Medulla oblongata (tissue), 1 donor: Measurements from ENCODE around the gene HDAC10.

Experiments
- DNase-seq: peaks from one replicate; pipeline ENCODE4 v3.0.0-alpha.2; 2015; ENCODE audit errors: extremely low spot score

The HDAC10 gene

GRCh38 chr22:50270666-50271394 lies 19.8 kb upstream of the HDAC10 start:
- no peak for DNase-seq

GRCh38 chr22:50269970-50270665 lies 19.1 kb upstream of the HDAC10 start, which contains the start of gene MAPK11:
MAPK11 (minus strand) TSS chr22:50270380; CDS start chr22:50270292, 88 bp downstream.
- DNase-seq, result no peak

- no peak for DNase-seq
Observed at GRCh38 chr22:50269573-50269969, 18.5 kb upstream of the HDAC10 start.

- no peak for DNase-seq
Observed at GRCh38 chr22:50268655-50269113, 17.6 kb upstream of the HDAC10 start.

GRCh38 chr22:50267591-50268390 lies 16.7 kb upstream of the HDAC10 start:
- DNase-seq, result no peak

- no peak for DNase-seq
Observed at GRCh38 chr22:50266994-50267393, 15.9 kb upstream of the HDAC10 start.

GRCh38 chr22:50264946-50265669 lies 14.0 kb upstream of the HDAC10 start:
- DNase-seq, result no peak

GRCh38 chr22:50264104-50264745 lies 13.2 kb upstream of the HDAC10 start:
- DNase-seq, result no peak

GRCh38 chr22:50262973-50263617 lies 12.0 kb upstream of the HDAC10 start:
- no peak for DNase-seq

- DNase-seq, result no peak
Observed at GRCh38 chr22:50262460-50262911, 11.4 kb upstream of the HDAC10 start.

GRCh38 chr22:50261615-50262459 lies 10.8 kb upstream of the HDAC10 start, which contains the start of gene MAPK12:
MAPK12 (minus strand) TSS chr22:50261683; CDS start chr22:50261509, 174 bp downstream.
- DNase-seq, result no peak

- no peak for DNase-seq
Observed at GRCh38 chr22:50260801-50261614, 9.9 kb upstream of the HDAC10 start.

GRCh38 chr22:50260434-50260800 lies 9.4 kb upstream of the HDAC10 start:
- no peak for DNase-seq

- DNase-seq, result peak; percentile 57
Observed at GRCh38 chr22:50259302-50259701, 8.2 kb upstream of the HDAC10 start.

GRCh38 chr22:50258361-50259292 lies 7.6 kb upstream of the HDAC10 start:
- no peak for DNase-seq

- no peak for DNase-seq
Observed at GRCh38 chr22:50257451-50258360, 6.6 kb upstream of the HDAC10 start.
